NAMALWA (cell line): ENCODE measurements around the gene PIP5KL1.

Source experiments
- DNase-seq: peaks from one replicate; pipeline ENCODE4 v3.0.0-alpha.2; 2015; ENCODE audit warnings: low spot score

Gene PIP5KL1

DNA sequence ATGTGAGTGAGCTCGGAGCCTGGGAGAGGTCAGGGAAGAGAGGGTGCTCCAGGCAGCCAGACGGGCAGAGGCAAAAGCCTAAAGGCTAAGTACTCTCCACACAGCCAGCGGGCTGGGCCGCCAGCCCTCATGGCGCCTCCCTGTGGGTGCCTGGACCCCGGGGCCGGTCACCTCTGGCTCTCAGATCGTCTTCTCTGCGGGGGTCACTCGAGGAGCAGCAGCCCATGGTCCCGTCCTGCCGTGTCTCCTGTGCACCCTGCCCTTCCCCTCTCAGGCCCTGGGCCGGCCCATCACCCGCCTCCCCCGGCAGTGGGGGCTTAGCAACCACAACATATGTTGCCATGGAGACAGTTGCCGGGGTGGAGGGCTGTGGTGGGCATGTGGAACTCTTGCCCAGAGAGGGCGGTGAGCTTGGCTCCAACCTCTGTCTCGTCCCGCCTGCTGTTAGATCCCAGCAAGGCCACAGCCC is 57.3 kb downstream of the PIP5KL1 start:
- no peak for DNase-seq

DNA sequence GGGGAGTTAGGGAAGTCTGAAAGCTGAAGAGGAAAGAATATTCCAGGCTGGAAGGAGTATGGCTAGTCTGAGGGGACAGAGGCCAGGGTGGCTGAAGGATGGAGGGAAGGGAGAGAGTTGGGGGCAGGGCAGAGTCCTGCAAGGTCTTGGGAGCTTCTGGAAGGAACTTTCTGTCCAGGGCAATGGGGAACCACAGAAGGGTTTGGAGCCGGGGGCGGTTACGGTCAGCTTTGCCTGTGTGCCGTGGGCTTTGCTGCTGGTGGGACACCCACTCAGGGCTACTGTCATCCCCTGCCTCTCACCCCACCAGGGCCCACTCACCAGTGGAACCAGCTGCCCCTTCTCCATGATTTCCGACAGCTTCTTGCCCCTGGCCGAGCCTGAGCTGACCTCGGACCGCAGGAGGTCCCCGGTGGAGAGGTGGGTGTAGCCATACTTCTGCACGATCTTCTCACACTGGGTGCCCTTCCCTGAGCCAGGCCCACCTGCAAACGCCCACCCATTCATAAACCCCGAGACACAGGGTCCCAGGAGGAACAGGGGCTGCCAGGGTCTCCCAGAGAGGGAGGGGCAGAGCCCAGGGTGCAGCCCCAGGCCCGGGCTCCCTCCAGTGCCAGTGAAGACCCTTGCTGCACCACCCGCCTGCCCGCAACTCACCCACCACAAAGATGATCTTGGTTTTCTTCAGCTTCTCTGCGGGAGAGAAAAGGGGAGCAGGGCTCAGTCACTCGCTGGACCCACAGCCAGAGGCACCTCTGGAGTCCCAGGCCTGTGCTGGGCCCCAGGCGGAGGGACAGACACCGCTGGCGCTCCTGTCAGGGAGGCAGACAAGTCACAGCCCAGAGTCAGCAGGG is 58.0 kb downstream of the PIP5KL1 start:
- DNase-seq = no peak

DNA sequence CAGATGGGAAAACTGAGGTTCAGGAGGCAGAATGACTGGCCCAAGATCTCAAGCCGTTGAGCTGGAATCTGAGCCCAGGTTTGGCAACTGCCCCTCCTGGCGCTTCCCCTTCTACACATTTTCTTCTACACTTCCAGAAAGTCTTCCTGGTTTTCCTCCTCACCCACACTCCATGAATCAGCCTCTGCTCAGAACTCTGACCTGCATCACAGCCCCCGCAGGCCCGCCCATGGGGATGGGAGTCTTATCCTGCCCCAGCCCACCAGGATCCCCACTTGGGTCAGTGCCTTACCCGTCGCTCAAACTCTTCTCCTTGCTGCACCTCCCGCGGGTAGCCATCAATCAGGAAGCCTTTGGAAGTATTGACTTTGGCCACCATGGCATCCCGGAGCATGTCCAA is 59.0 kb downstream of the PIP5KL1 start:
- no peak for DNase-seq

DNA sequence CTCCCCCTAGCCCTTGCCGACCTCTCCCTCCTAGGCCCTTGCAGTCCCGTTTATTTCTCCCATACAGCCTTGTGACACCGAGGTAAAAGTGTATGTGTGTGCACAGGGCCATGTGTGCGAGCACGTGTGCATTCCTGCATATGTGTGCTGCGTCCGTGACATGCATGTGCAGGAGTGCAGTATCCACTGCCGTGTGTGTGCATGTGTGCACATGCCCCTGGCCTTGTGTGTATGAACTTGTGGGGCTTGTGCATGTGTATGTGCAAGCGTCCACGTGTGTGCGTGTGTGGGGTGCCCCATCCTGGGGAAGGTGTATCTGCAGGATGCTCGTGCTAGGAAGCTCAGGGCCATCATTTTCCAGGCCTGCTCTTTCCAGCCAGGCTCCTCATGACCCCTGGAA is 59.7 kb downstream of the PIP5KL1 start:
- DNase-seq = no peak
